Left colon (tissue), 2 donors: Measurements from ENCODE around the gene KISS1. TPM values are rescaled to one million over a fixed set of nuclear protein-coding genes. Genes with fewer than 3 reads are reported as not detected.

ENCODE experiments used
- ATAC-seq: fragments of 200-7000 bp; cut with Tn5 transposase; one replicate; pipeline ENCODE4 v1.9.1; 2020; ENCODE audit warnings: mild to moderate bottlenecking, moderate library complexity
- DNase-seq, 2 donors: peaks; one replicate each; pipeline ENCODE4 v3.0.0-alpha.2; 2020
- intact Hi-C, 2 donors: fragments of 100-400 bp; cut with DNase I in 1 of 2; cut with micrococcal nuclease in 1 of 2; formaldehyde crosslinking; loops; one replicate each; pipeline versions ENCODE4 v1.11.2 to v1.14.0; 2022; cut with DNase I, micrococcal nuclease
- total RNA-seq, 2 donors: library from RNA; stranded (reverse); fragmentation: NEBNext Ultra II Directional; extraction: Animal tissue kit (Norgen Biotek cat#: 25700); gene quantifications; one replicate each; pipeline ENCODE4 v1.2.1, GENCODE V29; 2021
- donor health status: DM: no; HTN: no; CAD: no.
- donor health status: DM: yes; HTN: yes; CAD: no.

Gene KISS1
- total RNA-seq, 2 donors from 2014 or later, result 0.49 TPM; not detected in 1

GRCh38 chr1:204198348-204199340 lies 2.4 kb upstream of the KISS1 start:
- intact Hi-C loops, result no loop called here
- ATAC-seq, result peak; percentile 49
- no peak for DNase-seq

- ATAC-seq, result no peak
- intact Hi-C loops, result no loop called here
- no peak for DNase-seq
These were observed 777 bp upstream of the KISS1 start for GRCh38 chr1:204197068-204197467.

DNA sequence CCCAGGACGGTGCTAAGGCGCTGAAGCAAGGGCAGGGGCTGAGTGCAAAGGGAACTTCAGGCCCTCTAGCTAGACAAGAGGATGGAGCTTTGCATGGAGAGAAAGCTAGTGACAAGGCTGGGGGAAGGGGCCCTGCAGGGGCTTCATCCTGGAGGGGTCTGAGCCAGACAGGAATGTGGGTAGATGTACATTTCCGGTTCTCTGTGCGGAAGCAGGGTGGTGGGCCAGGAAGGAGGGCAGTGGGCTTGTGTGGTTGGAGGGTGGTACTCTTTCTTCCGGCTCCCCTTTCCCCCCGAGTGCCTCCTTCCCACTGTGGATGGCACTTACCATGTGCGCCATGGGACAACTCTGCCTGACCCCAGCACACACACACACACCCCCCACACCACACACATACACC lies 1.5 kb downstream of the KISS1 start:
- no peak for ATAC-seq
- no peak for DNase-seq
- intact Hi-C loops, result no loop called here

DNA sequence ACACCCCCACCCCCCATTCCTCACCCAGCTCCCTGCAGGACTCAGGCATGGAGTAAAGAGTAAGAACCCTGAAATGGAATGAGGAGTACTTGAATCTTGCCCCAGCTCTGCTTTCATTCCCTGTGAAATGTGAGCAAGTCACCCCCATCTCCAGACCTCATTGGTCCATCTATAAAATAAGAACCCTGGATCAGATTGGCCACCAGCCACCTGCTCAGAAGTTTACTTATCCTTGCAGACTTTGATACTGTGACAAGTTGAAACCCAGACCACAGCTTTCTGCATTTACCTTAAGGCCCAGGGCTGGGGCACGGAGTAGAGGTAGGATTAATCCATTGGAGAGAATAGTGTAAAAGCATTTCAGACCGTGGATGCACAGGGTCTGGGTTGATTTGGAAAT lies 2.2 kb downstream of the KISS1 start:
- intact Hi-C loops, result no loop called here
- ATAC-seq, result peak; percentile 26
- peak in 1 of 2 donors; percentile 26 for DNase-seq

GRCh38 chr1:204192589-204193352 lies 3.5 kb downstream of the KISS1 start:
- DNase-seq (no peak), ATAC-seq (peak; percentile 15)
- intact Hi-C loops, result no loop called here

GRCh38 chr1:204192046-204192445 lies 4.2 kb downstream of the KISS1 start:
- intact Hi-C loops, result no loop called here
- ATAC-seq, result no peak
- no peak for DNase-seq

DNA sequence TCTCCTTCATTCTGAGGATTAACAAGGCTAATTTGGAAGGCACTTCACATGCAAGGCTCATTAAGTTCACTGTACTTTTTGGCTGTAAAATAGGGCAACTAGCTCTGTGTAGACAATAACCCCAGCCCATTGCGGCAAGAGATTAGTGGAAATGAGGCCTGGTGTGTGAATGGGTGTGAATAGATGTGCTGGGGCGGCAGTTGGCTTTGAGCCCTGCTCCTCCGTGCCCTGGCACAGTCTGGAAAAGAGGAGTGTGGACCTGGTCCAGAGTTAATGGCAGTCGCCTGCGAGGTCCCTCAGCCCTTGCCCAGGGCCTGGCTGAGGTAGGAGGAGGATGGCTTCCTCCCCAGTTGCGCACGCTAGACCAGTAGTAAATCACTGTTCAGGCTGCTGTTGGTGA lies 4.8 kb downstream of the KISS1 start:
- DNase-seq (peak in 1 of 2 donors; percentile 11), ATAC-seq (peak; percentile 23)
- intact Hi-C loops, result no loop called here

DNA sequence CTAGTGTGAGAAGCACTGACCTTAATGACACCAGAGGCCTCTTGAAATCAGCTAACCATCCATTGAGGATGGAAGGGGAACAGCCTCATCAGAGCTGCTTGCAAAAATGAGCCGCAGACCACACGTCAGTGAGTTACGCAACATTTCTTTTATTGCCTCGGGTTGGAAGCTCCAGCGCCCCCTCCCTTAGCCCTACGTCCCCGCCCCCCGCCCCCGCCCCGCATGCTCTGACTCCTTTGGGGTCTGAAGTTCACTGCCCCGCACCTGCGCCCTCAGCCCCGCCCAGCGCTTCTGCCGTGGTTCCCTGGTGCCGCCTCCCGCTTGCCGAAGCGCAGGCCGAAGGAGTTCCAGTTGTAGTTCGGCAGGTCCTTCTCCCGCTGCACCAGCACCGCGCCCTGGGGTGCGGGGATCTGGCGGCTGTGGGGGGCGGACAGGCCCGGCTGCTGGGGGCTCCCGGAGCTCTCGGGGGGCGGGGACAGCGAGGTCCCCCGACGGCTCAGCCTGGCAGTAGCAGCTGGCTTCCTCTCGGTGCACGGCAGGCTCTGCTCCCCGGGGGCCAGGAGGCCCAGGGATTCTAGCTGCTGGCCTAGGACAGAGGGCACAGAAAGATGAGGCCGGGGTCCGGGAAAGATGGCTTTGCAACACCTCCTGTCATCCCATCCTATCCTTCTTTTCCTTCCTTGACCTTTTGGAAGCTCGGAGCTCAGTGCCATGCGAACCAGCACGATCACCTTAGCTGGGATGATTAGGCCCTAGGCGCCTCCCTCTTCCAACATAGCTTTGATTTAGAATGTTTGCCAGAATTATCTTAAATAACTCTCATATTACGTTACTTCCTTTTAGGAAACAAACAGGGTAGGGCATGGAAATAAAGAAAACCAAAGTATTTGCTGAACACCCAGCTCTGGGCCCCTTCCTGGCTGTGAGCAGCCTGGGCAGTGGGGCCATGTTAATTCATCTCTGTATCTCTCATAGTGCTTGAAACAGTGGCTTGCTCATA lies 5.8 kb downstream of the KISS1 start:
- DNase-seq (peak; percentile 71 to 73), ATAC-seq (peak; percentile 86)
- intact Hi-C loops, result no loop called here

GRCh38 chr1:204188959-204189639 lies 7.2 kb downstream of the KISS1 start:
- DNase-seq (no peak), ATAC-seq (no peak)
- intact Hi-C loops, result no loop called here

DNA sequence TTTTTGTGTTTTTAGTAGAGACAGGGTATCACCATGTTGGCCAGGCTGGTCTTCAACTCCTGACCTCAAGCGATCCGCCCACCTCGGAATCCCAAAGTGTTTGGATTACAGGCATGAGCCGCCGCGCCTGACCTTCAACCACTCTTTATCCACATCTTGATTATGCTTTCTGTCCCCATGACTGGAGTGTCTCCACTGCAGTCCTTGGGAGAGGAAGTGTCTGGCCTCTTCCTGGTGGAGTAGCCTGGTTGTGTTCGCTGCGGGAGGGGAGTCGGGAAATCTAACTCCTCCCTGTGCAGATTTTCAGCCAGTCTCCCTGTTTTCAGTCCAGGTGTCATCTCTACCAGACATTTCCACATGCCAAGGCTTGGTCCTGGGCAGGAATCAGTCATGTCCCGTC lies 9.7 kb downstream of the KISS1 start:
- ATAC-seq, result no peak
- intact Hi-C loops, result no loop called here
- no peak for DNase-seq

DNA sequence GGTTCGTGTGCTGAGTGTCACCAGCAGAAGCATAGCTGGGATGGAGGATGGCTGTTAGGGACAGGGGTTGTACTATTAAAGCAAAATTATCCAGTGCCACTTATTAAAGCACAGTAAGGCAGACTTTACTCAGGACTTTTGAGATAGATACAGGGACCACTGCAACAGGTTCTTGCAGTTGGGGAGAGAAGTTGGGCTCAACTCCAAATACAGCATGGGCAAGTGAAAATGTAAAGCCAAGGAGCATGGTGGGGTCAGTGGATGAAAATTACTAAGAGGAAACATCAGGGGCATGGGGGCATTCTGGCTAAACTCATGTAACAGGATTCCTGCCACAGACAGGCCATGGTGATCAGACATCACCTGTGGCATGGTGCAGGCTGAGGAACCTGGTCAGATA lies 15.2 kb downstream of the KISS1 start:
- intact Hi-C loops, result no loop called here
- DNase-seq (no peak), ATAC-seq (no peak)

DNA sequence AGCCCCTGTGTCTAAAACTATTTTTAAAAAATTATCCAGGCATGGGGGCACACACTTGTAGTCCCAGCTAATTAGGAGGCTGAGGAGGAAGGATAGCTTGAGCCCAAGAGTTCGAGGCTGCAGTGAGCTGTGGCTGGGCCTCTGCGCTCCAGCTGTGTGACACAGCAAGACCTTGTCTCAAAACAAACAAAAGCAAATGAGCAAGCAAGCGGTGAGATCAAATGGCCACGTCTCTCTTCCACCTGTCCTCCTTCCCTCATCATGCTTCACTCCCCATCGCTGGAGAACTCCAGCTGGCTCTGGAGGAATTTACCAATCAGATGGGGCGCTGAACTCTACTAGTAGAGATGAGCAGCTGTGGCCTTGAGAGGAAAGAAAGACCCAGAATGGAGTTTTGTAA lies 16.2 kb downstream of the KISS1 start:
- intact Hi-C loops, result no loop called here
- ATAC-seq, result no peak

GRCh38 chr1:204178487-204179281 lies 17.6 kb downstream of the KISS1 start:
- intact Hi-C loops, result no loop called here
- no peak for ATAC-seq
- DNase-seq, result no peak

More for the DNA sequence above, 16.2 kb downstream of the KISS1 start:
- DNase-seq, result no peak

DNA sequence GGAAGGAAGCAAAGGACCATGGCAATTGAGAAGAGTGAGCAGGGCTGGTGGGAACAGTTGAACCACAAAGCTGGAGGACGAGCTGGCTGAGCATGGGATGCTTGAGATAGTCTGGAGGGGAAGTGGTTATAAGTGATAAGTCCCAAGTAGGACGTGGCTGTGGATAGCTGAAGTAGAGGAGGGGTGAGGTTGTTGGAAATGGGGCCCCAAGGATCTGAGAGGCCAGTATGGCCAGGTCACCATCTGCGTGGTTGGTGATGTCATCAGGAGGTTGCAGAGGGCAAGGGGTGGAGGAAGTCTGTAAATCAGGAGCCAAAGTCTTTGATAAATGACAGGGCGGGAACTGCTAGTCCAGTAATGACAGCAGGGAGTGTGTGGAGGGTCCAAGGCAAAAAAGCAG lies 19.2 kb downstream of the KISS1 start:
- DNase-seq, result no peak
- intact Hi-C loops, result no loop called here
- ATAC-seq, result peak; percentile 68

- DNase-seq (no peak), ATAC-seq (no peak)
- intact Hi-C loops, result no loop called here
These were observed 20.2 kb downstream of the KISS1 start for GRCh38 chr1:204176049-204176448.

- no peak for DNase-seq
- ATAC-seq, result no peak
- intact Hi-C loops, result no loop called here
These were observed 21.3 kb downstream of the KISS1 start for GRCh38 chr1:204174958-204175357.

DNA sequence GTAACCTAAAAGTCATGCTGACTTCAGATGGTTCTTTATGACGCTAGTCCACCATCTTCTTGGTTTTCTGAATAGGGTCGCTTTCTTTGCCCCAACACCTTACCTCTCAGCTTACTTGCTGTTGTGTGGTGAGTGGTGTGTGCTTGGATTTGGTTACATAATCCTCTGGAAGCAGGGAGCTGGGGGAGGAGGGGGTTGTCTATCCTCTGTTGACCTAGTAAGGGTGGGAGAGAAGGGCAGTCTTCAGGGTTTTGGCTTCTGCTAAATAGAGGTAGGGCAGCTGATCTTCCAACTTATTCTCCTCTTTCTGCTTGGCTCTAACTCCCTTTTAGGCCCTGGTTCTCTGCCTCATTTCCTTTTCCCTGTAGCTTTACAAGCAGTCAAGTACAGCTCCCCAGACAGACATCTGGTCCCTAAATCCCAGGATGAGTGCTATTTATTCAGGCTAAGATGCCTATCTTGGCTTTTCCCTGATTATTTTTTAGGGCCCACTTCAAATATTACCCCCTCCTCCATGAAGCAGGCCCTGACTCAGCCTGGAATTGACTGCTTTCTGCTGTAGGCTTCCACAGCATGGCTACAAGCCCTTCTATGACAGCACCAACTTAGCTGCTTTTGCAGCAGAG lies 23.8 kb downstream of the KISS1 start:
- intact Hi-C loops, result no loop called here
- ATAC-seq (no peak), DNase-seq (no peak)
